ENCODE data around the gene RHBDF1.

The RHBDF1 gene

DNA sequence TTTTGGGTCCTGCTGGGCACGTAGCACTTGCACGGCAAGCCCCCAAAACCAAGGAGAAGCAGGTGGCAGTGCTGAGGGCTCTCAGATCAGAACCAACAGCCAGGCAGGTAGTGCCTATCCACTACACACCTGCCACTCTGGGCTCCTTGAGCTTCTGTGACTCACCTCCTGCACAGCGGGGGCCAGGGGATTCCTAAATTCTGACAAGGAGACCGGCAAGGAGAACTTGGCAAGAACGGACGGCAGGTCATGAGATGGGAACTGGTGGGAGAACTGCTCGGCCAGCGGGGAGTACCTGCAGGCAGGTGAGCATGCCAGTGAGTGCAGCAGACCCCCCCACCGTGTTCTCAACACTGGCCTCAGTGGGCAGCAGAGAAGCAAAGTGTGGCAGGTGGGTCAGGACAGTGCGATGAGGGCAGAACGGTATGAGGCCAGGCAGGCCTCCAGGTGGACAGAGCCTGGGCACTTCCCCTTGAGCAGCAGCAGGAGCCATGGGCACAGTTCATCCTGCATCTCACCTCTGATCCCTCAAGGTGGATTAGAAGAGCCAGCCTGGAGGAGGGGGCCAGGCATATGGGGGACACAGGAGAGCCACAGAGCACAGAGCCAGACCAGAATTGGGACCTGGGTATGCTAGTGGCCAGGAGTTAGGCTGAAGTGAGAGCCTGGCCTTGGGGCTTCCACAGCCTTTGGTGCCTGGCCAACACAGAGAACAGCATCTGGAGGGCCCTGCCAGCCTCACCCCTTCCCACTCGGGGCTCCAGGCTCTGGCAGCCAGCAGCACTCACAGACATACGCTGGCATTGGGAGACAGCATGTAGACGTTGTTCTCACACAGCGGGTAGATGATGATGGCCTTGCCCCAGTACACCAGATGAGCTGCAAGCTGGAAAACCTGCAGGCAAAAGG, 20.3 kb upstream of the RHBDF1 start:
- DNase-seq (ENCODE audit: low read depth in 2 of 2): no peak

DNA sequence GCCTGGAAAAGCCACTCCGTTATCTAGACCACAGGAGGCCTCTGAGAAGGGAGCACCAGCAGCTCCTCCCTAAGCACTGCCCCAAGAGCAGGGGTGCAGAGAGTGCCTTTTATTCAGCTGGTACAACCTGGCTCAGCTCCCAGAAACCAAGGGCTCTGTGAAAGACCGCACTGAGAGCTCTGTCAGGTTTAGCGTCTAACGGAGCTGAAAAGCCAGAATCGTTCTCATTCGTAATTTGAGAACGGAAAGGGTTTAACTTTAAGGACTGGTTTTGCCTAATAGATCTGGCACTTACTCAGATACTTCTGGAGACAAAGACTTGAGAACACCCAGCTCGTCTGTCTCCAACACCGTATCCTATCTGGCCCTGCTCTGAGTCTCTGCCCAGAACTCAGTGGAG, 19.1 kb upstream of the RHBDF1 start:
- DNase-seq (ENCODE audit: low read depth in 2 of 2): no peak

DNA sequence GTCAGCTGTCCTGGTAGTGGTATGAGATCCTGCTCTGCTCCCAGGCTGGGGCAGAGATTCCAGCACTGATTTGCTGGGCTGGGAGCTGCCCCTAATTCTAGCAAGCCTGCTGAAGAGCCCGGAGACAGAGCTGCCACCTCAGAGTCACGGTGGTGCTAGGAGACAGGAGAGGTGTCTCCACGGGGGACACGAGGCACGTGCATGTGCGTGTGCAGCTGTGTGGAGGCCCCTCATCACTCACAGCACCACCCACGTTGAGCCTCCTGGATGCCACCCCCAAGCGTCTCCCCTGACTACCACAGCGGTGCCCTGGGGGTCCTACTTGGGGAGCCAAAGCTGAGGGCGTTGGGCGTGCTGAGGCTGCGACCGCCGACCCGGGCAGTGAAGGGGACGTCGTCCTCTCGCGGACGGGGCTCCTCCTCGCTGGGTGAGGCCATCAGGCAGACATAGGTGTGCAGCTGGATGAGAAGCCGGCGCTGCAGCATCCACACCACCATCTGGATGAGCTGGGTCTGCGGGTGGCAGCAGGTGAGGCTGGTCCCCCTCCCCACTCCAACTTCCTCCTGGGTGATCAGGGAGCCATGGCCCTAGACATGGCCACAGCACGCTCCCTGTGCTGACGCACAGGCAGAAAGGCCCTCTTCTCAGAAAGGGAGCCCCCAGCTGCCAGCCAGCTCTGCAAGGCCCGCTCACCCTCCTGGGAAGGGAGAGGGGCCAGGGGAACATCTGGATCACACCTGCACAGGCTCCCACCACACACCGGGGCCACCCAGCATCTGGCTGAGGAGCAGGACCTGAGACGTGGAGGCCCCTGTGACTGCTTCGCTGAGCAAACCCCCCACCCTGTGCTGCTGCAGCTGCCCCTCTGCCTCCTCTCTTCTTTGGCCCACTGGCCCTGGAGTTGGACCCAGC, 17.2 kb upstream of the RHBDF1 start:
- DNase-seq (ENCODE audit: low read depth in 2 of 2): no peak

DNA sequence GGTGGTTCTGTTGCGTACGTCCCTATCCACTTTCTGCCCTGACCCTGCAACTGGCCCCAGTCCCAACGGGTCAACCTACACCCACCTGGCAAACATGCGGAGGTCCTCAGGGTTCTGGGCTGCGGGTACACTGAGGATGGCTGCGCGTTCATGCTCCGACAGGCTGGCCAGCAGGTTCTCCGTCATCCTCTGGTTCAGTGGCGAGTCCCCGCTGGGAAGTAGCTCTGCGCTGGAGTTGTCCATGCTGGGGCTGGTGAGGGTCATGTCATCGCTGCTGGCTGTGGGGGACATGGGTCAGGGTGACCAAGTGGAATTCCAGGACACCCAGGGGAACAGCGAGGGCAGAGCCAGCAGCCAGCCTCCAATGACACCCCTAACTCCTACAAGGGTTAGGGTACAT, 16.2 kb upstream of the RHBDF1 start:
- DNase-seq (ENCODE audit: low read depth in 2 of 2): no peak

DNA sequence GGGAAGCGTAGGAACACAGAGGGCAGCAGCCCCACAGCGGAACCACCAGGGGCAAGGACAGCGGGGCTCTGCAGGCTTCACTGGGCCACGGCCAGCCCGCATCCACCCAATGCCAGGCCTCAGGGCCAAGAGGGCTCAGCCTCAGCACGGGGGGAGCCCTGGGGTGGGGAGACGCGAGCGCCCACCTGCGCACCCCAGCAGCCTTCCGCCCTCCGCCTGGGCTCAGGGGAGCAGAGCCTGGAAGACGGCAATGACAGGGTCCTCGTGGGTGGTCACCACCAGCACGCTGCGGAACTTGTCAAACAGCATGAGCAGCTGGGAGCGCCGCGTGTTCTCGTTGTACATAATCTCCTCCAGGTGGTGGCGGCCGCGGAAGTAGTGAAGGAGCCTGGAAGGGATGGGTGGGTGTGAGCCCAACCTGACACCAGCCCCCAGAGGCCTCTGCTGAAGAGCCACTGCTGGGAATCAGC, 14.1 kb upstream of the RHBDF1 start:
- no peak for DNase-seq (ENCODE audit: low read depth in 2 of 2)

DNA sequence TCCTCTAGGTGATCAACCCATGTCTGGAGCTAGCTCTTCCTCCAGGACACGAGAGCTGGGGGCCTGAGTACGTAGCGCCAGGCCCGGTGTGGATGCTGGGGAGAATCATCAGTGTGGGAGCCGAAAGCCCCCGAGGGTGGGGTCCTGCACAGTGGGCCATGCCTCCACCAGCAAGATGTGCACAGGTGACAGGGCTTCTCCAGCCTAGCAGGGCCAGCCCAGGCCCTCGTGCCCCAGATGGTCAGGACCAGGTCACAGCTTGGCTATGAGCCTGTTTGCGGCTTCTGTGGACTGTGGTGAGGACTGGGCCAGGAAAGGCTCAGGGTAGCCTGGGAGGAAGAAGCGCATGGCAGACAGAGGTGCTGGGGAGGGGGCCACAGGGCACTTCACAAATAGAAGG, 13.4 kb upstream of the RHBDF1 start:
- no peak for DNase-seq (ENCODE audit: low read depth in 2 of 2)

DNA sequence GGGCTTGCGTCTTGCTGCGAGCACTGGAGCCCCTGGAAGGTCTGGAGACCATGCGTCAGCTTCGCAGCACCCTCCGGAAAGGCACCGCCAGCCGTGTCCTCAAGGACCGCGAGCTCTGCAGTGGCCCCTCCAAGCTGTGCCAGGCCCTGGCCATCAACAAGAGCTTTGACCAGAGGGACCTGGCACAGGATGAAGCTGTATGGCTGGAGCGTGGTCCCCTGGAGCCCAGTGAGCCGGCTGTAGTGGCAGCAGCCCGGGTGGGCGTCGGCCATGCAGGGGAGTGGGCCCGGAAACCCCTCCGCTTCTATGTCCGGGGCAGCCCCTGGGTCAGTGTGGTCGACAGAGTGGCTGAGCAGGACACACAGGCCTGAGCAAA, 13.0 kb upstream of the RHBDF1 start:
- DNase-seq (ENCODE audit: low read depth in 2 of 2): no peak

DNA sequence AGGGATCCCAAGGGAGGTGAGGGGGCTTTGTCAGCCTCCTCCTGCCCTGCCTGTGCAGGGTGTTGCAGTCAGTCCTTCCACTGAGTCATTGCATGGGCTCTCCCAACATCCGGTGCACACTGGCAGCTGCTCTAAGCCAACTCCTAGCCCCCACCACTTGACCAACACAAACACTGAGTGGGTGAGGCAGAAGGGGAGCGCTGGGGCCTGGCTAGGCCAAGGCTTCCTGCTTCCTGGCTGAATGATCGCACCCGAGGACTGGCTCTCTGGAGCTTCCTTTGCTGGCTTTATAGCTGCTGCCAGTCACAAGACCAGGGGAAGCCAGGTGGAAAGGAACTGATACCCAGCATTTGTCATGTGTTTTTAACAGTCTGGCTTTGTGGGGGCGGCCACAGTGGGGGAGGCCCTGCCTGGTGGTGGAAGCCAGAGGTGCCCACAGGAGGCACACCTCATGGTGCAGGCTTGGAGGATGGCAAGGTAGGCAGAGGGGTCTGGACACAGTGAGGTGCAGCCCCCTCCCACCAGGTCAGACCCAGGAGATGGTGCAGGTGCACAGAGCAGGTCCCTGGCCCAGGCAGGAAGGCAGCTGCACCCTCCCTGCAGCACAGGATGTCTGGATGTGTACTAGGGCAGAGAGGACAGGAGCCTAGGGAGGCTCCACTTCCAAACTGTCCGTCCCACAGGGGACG, 12.4 kb upstream of the RHBDF1 start:
- DNase-seq (ENCODE audit: low read depth in 2 of 2): peak in 1 of 2 donors; percentile 14

DNA sequence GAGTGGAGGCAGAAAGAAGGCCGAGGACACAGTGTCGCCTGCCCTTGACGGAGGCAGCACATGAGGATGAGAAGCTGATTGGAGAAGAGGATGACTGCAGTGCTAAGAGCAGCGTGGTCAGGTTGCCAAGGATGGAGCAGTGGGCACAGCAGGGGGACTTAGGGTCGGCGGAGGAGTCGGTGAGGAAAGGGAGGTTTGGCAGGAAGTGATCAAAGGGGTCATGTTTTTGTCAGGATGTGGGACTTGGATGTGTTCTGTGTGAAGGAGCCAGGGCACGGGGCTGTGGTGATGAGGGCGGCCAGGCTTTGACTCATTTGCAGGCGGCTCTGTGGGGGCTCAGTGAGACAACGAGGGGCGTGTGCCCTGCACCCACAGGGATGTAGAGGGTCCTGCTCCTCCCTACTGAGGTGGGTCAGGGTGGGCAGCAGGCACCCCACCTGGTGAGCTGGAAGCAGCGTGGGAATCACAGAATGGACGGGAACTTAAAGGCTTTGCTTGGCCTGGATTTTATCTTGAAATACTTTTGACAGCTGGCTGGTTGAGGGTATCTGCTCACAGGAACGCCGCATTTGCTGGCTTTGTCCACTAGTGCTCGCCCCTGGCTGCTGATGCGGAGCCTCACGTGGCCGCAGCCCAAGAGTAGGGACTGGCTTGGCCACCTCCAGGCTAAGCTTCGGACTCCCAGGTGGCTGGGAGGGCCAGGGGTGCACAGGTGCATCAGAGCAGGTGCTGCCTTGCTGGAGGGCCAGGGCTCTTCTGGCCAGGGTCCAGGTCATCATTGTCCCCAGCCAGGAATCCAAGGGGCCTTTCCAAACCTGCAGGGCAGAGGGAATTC, 11.6 kb upstream of the RHBDF1 start:
- no peak for DNase-seq (ENCODE audit: low read depth in 2 of 2)

DNA sequence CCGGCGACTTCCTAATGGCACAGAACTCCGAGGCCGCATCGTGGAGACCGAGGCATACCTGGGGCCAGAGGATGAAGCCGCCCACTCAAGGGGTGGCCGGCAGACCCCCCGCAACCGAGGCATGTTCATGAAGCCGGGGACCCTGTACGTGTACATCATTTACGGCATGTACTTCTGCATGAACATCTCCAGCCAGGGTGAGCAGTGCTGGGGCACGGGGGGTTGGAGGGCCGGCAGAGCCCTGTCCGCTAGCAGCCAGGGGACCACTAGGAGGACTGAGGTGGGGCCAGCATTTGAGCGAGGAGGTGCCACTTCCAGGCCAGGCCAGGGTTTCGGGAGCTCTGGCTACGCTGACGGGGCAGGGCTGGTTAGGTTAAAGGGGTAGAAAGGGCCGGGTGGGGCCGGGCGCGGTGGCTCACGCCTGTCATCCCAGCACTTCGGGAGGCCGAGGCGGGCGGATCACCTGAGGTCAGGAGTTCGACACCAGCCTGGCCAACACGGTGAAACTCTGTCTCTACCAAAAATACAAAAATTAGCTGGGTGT, 10.7 kb upstream of the RHBDF1 start:
- no peak for DNase-seq (ENCODE audit: low read depth in 2 of 2)

DNA sequence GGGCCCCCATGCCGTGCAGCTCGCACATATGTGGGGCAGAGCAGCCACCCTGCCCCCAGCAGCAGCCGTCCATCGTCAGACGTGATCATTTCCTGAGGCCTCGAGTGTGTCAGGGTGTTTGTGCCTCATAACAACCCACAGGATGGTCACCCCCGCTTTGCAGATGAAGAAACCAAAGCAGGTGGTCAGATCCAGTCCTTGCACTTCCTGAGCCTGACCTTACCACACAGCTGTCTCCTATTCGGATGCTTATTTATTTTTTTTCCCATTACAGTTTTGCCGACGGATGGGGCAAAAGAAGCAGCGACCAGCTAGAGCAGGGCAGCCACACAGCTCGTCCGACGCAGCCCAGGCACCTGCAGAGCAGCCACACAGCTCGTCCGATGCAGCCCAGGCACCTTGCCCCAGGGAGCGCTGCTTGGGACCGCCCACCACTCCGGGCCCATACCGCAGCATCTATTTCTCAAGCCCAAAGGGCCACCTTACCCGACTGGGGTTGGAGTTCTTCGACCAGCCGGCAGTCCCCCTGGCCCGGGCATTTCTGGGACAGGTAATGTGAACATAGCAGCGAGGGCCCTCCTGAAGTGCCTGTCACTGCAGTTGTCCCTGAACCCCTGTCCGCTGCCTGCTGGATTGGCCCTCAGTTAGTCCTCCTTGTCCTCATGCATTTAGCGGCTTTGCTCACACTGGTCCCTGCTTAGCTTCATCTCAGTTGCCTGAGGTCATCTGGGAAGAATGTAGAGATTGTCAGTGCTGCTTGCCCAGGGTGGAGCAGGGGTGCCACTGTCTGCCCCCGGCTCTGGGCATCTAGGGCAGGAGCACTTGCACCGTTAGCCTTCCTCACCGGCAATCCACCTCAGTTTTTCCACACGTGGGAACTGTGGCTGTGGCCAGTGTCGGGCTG, 7.0 kb upstream of the RHBDF1 start:
- DNase-seq (ENCODE audit: low read depth in 2 of 2): no peak

DNA sequence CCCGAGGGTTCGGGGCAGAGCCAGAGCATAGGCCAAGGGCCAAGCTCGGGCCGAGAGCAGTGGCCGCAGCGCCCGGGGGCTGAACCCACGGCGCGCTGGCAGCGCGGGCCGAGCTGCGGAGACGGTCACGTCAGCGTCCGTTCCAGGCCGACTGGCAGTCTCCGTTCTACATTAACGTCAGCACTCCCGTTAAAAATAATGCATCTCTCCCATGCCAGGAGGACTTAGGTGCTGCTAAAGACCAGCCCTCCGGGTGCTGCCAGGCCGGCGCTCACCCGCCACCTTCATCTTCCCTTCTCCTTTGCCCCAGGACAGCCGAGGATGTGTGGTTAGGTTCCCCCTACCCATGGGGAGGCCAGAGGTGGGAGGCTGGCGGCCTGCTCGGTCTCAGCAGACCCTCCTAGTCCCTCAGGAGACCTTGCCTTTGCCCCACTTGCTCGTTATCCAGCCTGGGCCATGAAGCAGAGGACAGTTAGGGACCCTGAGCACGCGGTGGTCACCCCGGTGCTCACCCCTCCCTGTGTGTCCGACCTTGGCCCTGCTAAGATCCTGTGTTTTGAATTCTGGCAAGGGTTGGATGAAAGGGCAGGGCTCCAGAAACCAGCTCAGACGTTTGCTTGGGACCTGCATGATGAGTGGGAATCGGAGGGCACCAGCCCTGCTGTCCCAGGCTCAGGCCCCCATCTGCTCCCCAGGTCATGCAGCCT, 6.2 kb upstream of the RHBDF1 start:
- DNase-seq (ENCODE audit: low read depth in 2 of 2): no peak

DNA sequence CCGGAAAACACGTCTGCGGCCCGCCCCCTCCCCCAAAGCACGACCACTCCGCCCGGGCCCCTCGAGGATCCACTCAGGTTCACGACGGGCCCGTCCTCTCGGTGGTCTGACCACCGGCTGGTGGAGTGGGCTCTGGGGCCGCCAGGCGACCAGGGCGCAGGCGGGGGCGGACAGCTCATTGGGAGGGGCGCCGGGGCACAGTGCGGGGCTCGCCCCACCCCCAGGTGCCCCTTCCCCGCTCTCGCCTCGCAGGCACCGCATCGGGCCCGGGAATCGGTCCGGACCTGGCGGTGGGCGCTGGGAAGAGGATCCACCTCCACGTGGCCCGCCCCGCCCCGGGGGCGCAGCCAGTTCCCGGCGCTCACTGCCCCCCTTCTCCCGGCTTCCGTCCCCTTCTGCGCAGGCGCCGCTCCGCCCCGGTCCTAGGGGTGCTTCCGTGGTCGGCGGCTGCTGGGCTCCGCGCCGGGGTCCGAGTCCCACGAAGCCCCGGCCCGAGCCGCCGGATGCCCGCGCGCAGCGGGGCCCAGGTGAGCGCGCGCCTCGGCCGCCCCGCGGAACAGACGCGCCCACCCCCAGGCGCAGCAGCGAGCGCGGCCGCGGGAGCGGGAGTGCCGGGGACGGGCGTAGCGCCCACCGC, 5.5 kb upstream of the RHBDF1 start, which contains the start of gene MPG:
Gene MPG, plus strand, starts transcription at position 419 of the 637 bp plus-strand sequence. Its CDS starts 85 bp downstream, at position 504.
- peak; percentile 64 to 70 for DNase-seq (ENCODE audit: low read depth in 2 of 2)

DNA sequence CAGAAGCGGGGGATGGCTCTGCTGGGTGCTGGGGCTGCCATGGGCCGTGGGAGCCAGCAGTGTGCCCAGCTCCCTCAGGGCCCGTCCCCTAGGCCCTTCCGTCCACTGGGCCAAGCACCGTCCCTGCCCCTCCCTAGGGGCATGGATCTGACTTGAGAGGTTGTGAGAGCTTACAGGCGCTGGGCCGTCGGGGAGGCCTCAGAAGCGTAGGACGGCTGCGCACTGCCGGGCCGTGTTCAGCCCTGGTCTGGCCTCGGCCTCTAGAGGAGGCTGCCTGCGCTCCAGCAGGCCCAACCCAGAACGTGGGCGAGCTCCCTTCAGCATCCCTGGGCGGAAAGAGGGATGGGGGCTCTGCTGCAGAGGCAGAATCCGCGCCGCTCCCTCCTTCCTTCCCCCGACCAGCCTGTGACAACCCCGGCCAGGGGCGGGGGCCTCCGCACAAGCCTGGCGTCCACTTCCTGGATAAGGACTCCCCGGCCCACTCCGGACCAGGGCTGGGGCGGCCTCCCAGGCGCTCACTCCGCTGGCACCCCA, 4.9 kb upstream of the RHBDF1 start:
- DNase-seq (ENCODE audit: low read depth in 2 of 2): no peak

DNA sequence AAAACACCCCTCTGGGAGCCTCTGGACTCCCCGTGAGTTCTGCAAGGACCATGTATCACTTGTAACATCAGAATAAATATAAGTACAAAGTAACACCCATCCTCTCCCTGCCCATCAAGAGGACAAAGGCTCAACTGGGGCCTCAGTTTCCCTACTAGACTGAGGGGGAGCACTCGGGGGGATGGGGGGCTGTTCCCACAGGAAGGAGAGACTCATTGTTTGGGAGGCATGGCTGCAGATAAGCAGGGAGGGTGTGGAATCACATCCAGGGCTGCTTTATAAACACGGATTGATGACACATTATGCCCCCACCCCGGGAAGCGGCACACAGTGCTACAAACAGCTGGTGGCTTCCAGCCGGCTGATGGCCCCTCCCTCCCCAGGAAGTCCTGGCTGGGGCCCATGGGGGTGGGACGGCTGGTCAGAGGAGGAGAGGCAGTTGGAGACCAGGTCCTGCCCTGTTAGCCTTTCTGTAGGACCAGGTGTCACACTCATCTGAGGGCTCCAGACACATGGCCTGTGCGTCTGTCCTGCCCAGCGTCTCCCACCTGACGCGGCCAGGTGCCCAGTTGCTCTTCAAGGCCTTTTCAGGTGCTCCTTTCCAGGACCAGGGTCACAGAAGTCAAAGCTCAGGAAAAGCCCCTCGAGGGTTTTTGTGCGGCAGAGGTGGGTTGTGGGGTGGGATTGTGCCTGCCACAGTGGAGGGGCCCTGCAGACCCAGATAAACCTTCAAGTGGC, 4.3 kb upstream of the RHBDF1 start:
- DNase-seq (ENCODE audit: low read depth in 2 of 2): no peak

DNA sequence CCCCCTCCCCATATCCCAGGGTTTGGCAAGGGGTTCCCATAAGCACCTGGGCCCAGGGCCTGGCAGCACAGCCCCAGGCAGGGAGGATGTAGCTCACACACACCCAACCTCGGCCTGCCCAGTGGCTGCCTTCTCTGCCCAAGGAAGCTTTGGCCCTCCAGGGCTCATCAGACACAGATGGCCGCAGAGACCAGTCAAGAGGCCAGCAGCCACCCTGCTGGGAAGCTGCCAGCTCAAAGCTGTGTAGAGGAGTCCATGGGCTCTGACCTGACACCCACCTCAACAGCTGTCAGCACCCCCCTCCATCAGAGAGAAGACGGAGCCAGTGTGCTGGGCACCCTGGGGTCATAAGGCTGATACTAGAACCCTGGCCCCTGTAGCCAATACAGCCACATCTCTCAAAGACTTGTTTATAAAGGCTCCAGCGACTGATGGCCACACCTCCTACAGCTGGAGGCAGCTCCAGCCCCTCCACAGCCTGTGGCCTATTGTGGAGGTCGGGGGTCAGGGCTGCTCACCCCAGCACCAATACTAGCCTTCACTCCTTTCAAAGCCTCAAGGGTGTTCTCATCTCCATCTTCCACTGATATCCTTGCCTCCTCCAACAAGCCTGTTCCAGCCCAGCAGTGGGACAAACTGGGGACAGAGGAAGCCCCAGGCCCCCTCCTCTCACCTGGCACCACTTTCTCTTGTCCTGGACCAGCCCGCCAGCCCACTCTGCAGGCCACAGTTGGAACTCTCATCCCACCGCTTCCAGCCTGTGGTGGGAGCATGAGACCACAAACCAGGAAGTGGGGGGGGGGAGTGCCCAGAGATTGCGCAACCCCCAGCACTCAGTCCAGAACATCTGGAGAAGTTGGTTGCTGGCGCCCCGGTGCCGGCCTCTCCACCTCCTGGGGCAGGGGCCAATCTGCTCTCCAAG, 3.4 kb upstream of the RHBDF1 start:
- DNase-seq (ENCODE audit: low read depth in 2 of 2): no peak

All from stimulated activated CD8-positive, alpha-beta memory T cell treated with anti-CD3 and anti-CD28 coated beads, Interleukin-7, amount 100 ng/mL, for 1 hour (primary cell).